GM19468 (cell line): Measurements from ENCODE around the gene KBTBD13.
"Not testable (repeated sequence)": the region's sequence is repeated elsewhere in the genome, so short reads cannot be mapped to it uniquely, and the experiment has no call there.

Experiments
- ATAC-seq: cut with Tn5 transposase; IDR thresholded peaks from one replicate; pipeline ENCODE4 v1.9.1; 2021; ENCODE audit warnings: mild to moderate bottlenecking, moderate library complexity, moderate number of reproducible peaks; ENCODE audit not compliant: unreplicated experiment; ENCODE audit errors: extremely low read depth

KBTBD13 gene

DNA sequence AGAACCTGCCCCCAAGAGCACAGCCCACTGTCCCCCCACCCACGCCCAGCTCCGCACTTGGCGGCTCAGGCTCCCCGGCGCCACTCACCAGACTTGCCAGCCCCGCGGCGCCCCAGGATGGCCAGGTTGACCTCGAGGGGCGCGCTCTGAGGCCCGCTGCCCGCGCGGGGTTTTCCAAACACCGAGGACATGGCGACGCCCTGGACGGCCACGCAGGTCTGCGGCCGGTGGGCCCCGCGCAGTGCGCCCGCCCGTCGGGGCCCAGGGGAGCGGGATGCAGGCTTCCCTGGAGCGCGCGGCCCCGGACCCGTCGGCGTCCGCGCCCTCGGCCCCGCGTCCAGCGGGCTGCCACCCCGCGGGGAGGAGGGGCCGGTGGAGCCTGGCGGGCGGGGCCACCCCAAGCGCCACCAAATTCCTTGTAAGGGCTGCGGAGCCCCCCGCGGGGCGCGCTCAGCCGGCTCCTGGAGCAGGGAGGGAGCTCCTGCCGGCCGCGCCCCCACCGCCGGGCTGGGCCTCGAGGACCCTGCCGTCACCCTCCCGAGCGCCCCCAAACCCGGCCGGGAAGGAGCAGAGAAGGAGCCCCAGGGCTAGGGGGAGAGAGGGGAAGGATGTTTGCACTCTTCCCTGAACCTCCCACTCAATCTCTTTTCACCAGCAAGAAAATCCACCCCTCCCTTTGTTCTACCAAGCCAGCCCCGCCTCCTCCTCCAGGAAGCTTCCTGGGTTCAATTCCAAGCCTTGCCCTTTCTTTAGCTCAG, 8.7 kb upstream of the KBTBD13 start, which contains the start of gene RASL12:
Gene RASL12 (minus strand): TSS at position 347 of the 758 bp plus-strand sequence. CDS start 156 bp downstream, at position 191.
- no peak for ATAC-seq

GRCh38 chr15:65068403-65068788, 8.2 kb upstream of the KBTBD13 start:
- no peak for ATAC-seq

DNA sequence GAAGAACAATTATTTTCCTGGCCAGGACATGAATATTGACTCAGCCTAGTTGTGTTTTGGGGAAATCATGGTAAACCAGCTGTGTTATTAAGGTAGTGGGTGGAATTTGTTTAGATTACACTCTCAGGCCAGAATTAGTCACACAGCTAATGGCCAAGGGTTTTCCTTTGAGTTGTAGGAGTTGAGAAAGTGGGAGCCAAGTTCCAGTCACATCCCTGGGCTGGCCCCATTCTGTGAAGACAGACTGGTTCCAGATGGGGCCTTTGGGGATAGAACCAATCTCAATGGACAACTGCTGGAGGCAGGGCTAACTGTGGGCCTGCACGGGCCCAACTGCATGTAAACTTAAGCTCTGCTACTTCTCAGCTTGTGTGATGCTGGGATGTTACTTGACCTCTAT, 7.4 kb upstream of the KBTBD13 start:
- no peak for ATAC-seq

DNA sequence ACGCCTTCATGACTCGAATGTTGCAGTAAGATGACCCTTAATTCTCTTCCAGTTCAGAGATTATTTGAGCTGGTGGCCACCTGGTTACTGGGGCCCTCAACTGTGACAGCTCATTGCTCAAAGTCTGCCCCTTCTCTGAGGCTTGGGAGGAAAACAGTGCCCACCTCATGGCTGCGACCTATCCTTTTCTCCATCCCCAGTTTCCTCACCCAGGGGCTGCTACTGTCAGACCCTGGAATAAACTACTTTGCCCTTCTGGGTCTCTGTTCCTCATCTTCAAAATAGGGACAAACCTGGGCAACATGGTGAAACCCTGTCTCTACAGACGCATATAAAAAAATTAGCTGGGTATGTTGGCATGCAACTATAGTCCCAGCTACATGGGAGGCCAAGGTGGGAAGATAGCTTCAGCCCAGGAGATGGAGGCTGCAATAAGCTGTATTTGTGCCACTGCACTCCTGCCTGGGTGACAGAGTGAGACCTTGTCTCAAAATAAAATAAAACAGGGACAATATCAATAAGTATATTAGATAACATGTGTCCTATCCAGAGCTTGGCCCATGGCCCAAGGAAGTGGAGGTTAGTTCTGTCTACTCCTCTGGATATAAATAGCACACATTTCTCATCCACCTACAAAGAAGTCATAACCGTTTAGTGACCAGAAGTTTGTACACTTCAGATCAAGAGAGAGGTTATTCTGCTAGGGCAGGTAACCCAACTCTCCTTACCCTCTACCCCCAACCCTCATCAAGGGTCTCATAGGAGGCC, 6.6 kb upstream of the KBTBD13 start:
- ATAC-seq: no peak

DNA sequence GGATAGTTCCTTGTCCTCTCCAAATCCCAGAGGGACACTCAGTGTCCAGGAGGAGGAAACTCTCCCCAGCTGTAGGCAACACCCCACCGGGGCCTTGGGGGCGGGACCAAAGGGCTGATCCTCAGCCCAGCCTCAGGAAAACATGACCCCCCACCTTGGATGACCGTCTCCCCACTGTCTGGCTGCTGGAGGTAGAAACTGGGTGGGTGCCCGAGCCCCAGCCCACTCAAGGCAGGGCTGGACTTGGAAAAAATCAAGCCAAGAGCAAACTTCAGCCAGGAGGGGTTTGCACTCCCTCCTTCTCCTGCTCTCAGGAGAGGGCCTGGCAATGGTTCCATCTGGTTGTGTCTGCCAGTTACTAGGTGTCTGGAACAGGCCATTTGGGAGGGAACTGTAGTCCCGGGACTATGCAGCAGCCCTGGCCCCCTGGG, 5.2 kb upstream of the KBTBD13 start:
- ATAC-seq: no peak

- ATAC-seq: no peak
These were observed 4.5 kb upstream of the KBTBD13 start for GRCh38 chr15:65072027-65072426.

DNA sequence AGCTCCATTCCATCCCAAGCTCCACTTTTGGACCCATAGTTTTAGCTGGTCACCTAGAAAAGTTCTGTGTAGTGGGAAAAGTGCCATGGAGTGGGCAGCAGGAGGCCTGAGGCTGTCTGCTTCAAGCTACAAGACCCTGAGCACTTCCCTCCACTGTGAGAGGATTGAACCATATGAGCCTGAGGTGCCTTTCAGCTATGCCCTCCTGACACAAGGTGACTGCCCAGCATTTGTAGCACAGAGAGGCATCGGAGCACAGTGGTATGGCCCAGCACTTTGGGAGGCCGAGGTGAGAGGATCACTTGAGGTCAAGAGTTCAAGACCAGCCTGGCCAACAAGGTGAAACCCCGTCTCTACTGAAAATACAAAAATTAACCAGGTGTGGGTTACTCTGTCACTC, 3.9 kb upstream of the KBTBD13 start:
- no peak for ATAC-seq

GRCh38 chr15:65074946-65075345, 1.6 kb upstream of the KBTBD13 start:
- ATAC-seq: not testable (repeated sequence)

DNA sequence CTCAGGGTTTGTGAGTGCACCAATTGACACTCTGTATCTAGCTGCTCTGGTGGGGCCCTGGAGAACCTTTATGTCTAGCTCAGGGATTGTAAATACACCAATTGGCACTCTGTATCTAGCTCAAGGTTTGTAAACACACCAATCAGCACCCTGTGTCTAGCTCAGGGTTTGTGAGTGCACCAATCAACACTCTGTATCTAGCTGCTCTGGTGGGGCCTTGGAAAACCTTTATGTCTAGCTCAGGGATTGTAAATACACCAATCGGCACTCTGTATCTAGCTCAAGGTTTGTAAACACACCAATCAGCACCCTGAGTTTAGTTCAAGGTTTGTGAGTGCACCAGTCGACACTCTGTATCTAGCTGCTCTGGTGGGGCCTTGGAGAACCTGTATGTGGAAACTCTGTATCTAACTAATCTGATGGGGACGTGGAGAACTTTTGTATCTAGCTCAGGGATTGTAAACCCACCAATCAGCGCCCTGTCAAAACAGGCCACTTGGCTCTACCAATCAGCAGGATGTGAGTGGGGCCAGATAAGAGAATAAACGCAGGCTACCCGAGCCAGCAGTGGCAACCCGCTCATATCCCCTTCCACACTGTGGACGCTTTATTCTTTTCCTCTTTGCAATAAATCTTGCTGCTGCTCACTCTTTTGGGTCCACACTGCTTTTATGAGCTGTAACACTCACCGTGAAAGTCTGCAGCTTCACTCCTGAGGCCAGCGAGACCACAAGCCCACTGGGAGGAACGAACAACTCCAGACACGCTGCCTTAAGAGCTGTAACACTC, 745 bp upstream of the KBTBD13 start:
- ATAC-seq: not testable (repeated sequence)

DNA sequence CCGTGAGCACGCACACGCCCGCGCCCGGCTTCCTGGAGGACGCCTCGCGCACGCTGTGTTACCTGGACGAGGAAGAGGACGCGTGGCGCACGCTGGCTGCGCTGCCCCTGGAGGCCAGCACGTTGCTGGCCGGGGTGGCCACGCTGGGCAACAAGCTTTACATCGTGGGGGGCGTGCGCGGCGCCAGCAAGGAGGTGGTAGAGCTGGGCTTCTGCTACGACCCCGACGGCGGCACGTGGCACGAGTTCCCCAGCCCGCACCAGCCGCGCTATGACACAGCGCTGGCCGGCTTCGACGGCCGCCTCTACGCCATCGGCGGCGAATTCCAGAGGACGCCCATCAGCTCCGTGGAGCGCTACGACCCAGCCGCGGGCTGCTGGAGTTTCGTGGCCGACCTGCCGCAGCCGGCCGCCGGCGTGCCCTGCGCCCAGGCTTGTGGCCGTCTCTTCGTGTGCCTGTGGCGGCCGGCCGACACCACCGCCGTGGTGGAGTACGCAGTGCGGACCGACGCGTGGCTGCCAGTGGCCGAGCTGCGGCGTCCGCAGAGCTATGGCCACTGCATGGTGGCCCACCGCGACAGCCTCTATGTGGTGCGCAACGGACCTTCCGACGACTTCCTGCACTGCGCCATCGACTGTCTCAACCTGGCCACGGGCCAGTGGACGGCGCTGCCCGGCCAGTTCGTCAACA, 890 bp downstream of the KBTBD13 start:
- no peak for ATAC-seq

DNA sequence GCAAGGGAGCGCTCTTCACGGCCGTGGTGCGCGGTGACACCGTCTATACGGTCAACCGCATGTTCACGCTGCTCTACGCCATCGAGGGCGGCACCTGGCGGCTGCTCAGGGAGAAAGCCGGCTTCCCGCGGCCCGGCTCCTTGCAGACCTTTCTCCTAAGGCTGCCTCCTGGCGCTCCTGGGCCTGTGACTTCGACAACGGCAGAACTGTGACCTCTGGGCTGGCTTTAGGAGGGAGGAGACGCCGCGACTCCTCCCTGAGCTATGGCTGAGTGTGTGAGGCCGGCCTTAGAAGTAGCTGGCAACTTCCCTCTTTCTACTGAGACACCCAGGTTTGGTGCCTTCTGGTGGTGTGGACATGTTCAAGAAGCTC, 1.4 kb downstream of the KBTBD13 start:
- no peak for ATAC-seq

DNA sequence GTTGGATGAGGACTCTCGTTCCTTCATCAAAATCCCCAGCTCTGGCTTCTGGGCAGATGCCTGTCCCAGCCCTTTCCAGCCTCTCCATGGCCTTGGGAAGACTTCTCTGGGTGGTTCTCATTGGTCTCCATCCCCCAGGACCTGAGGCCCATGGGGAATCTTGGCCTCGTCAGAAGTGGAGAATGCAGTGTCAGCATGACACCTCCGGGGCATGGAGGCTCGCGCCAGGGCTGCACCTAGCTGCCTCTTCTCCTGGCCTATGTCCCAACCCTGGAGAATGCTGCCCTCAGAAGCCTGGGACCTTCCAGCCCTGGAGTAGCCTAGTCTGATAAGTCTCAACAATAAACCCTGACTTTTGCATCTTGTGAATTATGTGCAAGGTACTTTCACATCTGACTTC, 3.0 kb downstream of the KBTBD13 start:
- ATAC-seq: no peak

DNA sequence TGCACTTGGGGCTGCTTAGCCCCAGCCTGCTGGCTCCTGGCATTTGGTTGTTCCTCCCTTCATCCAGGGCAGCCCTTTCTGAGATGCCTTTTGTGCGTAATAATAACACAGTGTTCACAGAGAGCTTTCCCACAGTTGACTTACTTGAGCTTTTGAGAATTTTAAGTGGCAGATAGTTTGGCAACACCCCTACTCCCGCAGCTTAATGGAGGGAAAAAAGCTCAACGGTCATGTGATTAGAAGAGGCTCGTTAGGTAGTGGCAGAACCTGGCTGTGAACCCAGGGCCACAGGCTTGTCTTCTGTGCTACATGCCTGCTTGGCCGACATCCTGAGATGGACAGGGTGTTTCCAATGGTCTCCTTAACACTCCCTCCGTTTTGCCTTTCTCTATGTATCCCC, 4.7 kb downstream of the KBTBD13 start:
- no peak for ATAC-seq

DNA sequence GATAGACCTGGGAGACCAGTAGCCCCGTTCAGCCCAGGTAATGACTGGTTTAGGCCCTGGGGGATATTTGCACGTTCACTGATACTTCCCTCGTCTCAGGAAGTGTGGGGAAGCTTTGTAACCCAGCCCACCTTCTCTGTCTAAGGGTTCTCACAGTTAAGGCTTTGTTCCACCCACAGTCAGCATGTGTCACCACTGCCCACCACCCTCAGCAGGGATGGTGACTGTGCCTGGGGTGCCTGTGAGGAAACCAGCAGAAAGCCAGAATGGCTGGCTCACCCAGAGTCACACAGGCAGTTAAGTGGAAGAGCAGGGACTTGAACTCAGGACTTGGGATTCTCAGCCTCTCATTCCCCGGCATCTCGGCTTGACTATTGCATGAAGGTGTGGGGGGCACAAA, 5.2 kb downstream of the KBTBD13 start:
- no peak for ATAC-seq

GRCh38 chr15:65082303-65082953, 5.9 kb downstream of the KBTBD13 start:
- no peak for ATAC-seq

DNA sequence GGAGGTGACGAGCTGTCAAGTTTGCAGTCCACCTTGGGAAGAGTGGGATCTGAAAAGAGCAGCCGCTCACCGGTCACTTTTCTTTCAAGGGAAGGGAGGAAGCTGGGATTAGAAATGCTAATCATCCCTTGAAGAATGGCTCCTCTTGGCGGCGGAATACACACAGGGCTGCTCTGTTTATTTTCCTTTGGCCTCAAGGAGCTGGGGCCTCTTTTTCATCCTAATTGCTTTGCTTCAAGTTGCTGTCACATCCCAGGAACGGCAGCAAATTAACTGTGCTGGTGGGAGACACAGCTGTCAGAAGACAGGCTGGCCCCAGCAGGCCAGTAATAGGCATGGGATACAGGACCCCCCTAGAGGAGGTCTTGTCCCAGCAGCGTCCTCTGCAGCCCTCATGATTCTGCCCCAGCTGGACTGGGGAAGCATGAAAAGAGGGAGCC, 6.7 kb downstream of the KBTBD13 start:
- ATAC-seq: no peak

- ATAC-seq: no peak
These were observed 8.1 kb downstream of the KBTBD13 start for GRCh38 chr15:65084500-65085206.

DNA sequence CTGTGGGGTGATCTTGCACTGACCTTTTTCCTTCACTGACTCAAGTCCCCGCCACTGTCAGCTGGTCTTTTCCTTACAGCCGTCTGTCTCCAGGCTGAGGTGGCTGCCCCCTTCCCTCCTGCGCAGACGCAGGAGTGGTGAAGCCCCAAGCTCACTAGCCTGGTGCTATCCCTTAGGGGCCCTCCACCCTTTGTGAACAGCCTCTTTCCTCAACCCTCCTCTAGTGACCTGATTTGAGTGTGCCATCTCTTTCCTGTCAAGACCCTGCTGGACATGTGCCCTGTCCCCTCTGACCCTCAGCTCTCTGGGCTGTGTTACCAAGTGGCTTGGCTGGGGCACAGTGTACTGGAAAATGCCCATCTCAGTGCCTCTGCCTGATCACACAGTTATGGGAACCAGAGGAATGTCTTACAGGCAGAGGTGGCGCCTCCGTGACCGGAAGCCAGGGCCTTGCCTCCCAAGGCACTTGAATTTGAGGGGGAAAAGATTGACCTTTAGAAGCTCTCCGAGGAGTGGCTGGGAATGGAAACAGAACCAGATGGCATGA, 8.7 kb downstream of the KBTBD13 start:
- ATAC-seq: no peak
